Gastrocnemius medialis (tissue), 4 donors: ENCODE data around the gene KHDRBS1. TPM values are rescaled to one million over a fixed set of nuclear protein-coding genes. Genes with fewer than 3 reads are reported as not detected.
"Not testable (repeated sequence)": the region's sequence is repeated elsewhere in the genome, so short reads cannot be mapped to it uniquely, and the experiment has no call there.

Experiments used
- ATAC-seq, 2 donors: fragments of 150-250 bp; one replicate each; pipeline ENCODE4 v1.9.1; 2016
- DNase-seq, 2 donors: peaks; one replicate each; pipeline ENCODE4 v3.0.0-alpha.2; 2019
- H3K27ac ChIP-seq, 4 donors: fragments of 200-600 bp; sonication (generic); 1 replicate in 1 of 4; 2 replicates in 3 of 4; pipeline ENCODE4 v1.5.1; 2016 to 2018; ENCODE audit warnings: mild to moderate bottlenecking in 2 of 4, moderate library complexity in 1 of 4
- H3K27me3 ChIP-seq, 3 donors: fragments of 200-600 bp; sonication (generic) in 2 of 3; 1 replicate in 1 of 3; 2 replicates in 2 of 3; pipeline versions ENCODE4 v1.5.1 to v1.6.0; 2016 to 2019; ENCODE audit warnings: mild to moderate bottlenecking in 1 of 3, moderate library complexity in 1 of 3
- H3K36me3 ChIP-seq, 2 donors: fragments of 200-600 bp; sonication (generic) in 1 of 2; one replicate each; pipeline ENCODE4 v1.5.1; 2017 to 2018
- H3K4me1 ChIP-seq, 2 donors: fragments of 200-600 bp; sonication (generic) in 1 of 2; one replicate each; pipeline ENCODE4 v1.5.1; 2016 to 2017; ENCODE audit warnings: mild to moderate bottlenecking in 2 of 2
- H3K4me3 ChIP-seq, 4 donors: fragments of 200-600 bp; sonication (generic) in 3 of 4; 1 replicate in 1 of 4; 2 replicates in 3 of 4; pipeline ENCODE4 v1.5.1; 2016 to 2019; ENCODE audit warnings: mild to moderate bottlenecking in 2 of 4
- H3K9me3 ChIP-seq, 3 donors: fragments of 200-600 bp; sonication (generic) in 2 of 3; 1 replicate in 1 of 3; 2 replicates in 2 of 3; pipeline ENCODE4 v1.5.1; 2016 to 2019
- POLR2A ChIP-seq, 2 donors: fragments of 450-650 bp; IDR thresholded peaks; one replicate each; pipeline ENCODE4 v1.6.1; 2017; ENCODE audit warnings: antibody characterized with exemption in 2 of 2, mild to moderate bottlenecking in 2 of 2, moderate library complexity in 2 of 2
- in situ Hi-C, 4 donors: fragments of 200-750 bp; cut with MboI; loops; one replicate each; pipeline versions ENCODE4 v1.15.0 to v1.8.0; 2017; ENCODE audit warnings: low sequenced_read_pairs in 4 of 4
- intact Hi-C: fragments of 100-400 bp; cut with DNase I; formaldehyde crosslinking; loops from one replicate; pipeline ENCODE4 v1.15.1; 2023; ENCODE audit warnings: low total_unique reads
- total RNA-seq, 4 donors: library from RNA; depleted of rRNA; stranded (reverse); fragments of >200 nt; gene quantifications; one replicate each; pipeline versions ENCODE4 v1.1.0 to v1.2.3, GENCODE V29; 2016
- TF ChIP-seq, protein P1 (sequence below), 5 experiments: fragments of 450-650 bp in 3 of 5; fragments of 200-600 bp in 2 of 5; sonication (generic) in 2 of 5; IDR thresholded peaks in 4 of 5; conservative IDR thresholded peaks in 1 of 5; 1 replicate in 4 of 5; 2 replicates in 1 of 5; pipeline ENCODE4 v1.5.1; 2016 to 2019; ENCODE audit warnings: antibody characterized with exemption in 5 of 5, mild to moderate bottlenecking in 3 of 5, moderate library complexity in 3 of 5

Gene KHDRBS1
- total RNA-seq, 4 donors from 2014 or later = 19.9 to 50.3 (median 34.6) TPM

GRCh38 chr1:32014948-32015273, 1.2 kb downstream of the KHDRBS1 start:
- no peak for DNase-seq
- no peak for ATAC-seq
- intact Hi-C loops (loop anchor here (2.0 kb wide), 1 partner anchor 94 kb away; the partner anchor contains the start of gene KPNA6), in situ Hi-C loops (no loop called here)
- Histone ChIP-seq H3K4me3 (peak overlapping the region; percentile 84 to 96 (median 90)), H3K4me1 (peaks cover 31 to 44% of the 10 kb centered on the region in 2 donors), H3K27me3 (no peaks in the 10 kb centered on the region), H3K36me3 (no peaks in the 10 kb centered on the region), H3K9me3 (no peaks in the 10 kb centered on the region), H3K27ac (peak overlapping the region; percentile 96 to 99 (median 98))
- TF ChIP-seq, protein P1, sequence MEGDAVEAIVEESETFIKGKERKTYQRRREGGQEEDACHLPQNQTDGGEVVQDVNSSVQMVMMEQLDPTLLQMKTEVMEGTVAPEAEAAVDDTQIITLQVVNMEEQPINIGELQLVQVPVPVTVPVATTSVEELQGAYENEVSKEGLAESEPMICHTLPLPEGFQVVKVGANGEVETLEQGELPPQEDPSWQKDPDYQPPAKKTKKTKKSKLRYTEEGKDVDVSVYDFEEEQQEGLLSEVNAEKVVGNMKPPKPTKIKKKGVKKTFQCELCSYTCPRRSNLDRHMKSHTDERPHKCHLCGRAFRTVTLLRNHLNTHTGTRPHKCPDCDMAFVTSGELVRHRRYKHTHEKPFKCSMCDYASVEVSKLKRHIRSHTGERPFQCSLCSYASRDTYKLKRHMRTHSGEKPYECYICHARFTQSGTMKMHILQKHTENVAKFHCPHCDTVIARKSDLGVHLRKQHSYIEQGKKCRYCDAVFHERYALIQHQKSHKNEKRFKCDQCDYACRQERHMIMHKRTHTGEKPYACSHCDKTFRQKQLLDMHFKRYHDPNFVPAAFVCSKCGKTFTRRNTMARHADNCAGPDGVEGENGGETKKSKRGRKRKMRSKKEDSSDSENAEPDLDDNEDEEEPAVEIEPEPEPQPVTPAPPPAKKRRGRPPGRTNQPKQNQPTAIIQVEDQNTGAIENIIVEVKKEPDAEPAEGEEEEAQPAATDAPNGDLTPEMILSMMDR (IDR thresholded peaks at IDR 0.05 in 4 of 5, conservative IDR thresholded peaks at IDR 0.05 in 1 of 5) = no peak
- TF ChIP-seq POLR2A (IDR thresholded peaks at IDR 0.05) = no peak

DNA sequence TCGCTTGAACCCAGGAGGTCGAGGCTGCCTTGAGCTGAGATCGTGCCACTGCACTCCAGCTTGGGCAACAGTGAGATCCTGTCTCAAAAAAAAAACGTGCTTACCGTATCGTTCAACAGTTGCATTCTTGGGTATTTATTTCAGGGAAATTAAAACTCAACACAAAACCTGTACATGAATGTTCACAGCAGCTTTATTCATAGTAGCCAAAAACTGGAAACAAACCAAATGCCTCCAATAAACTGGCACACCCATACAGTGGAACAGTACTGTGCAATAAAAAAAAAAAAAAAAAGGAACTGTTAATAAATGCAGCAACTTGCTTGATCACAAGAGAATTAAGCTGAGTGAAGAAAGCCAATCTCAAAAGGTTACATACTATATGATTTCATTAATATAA, 6.7 kb downstream of the KHDRBS1 start:
- ATAC-seq = no peak
- intact Hi-C loops = no loop called here
- in situ Hi-C loops = no loop called here

DNA sequence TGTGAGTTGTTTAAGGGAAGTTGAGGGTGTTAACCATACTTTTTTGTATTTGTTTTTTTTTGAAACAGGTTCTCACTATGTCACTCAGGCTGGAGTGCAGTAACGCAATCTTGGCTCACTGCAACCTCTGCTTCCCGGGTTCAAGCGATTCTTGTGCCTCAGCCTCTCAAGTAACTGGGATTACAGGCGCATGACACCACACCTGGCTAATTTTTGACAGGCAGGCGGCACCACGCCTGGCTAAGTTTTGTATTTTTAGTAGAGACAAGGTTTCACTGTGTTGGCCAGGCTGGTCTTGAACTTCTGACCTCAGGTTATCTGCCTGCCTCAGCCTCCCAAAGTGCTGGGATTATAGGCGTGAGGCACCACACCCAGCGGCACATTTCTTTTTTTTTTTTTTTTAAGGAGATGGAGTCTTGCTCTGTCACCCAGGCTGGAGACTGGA, 7.9 kb downstream of the KHDRBS1 start:
- intact Hi-C loops, H3K4me3 ChIP-seq, in situ Hi-C loops, H3K36me3 ChIP-seq, H3K27ac ChIP-seq, H3K9me3 ChIP-seq, ATAC-seq, DNase-seq, H3K27me3 ChIP-seq: not testable (repeated sequence)
- peaks cover 44 to 49% of the 10 kb centered on the region in 2 donors for H3K4me1 ChIP-seq

More for the DNA sequence above, 6.7 kb downstream of the KHDRBS1 start:
- Histone ChIP-seq H3K36me3 (peaks cover 0 to 4% of the 10 kb centered on the region in 2 donors), H3K4me3 (peak overlapping the region in 1 of 4 donors; percentile 14), H3K27ac (peak overlapping the region in 2 of 4 donors; percentile 4 to 17), H3K9me3 (no peaks in the 10 kb centered on the region), H3K4me1 (peaks cover 57 to 60% of the 10 kb centered on the region in 2 donors), H3K27me3 (no peaks in the 10 kb centered on the region)
- TF ChIP-seq POLR2A (IDR thresholded peaks at IDR 0.05) = no peak
- TF ChIP-seq, protein P1 (IDR thresholded peaks at IDR 0.05 in 4 of 5, conservative IDR thresholded peaks at IDR 0.05 in 1 of 5) = no peak
- DNase-seq = no peak

GRCh38 chr1:32023351-32023750, 9.7 kb downstream of the KHDRBS1 start:
- no peaks in the 10 kb centered on the region for H3K9me3 ChIP-seq
- intact Hi-C loops = no loop called here
- TF ChIP-seq, protein P1 (IDR thresholded peaks at IDR 0.05 in 4 of 5, conservative IDR thresholded peaks at IDR 0.05 in 1 of 5) = no peak
- no peak for TF ChIP-seq POLR2A (IDR thresholded peaks at IDR 0.05)
- no peak overlapping the region for H3K4me3 ChIP-seq
- peaks cover 36 to 43% of the 10 kb centered on the region in 2 donors for H3K4me1 ChIP-seq
- no peaks in the 10 kb centered on the region for H3K27me3 ChIP-seq
- in situ Hi-C loops = no loop called here
- peaks cover 0 to 4% of the 10 kb centered on the region in 2 donors for H3K36me3 ChIP-seq
- ATAC-seq (no peak), DNase-seq (no peak)
- H3K27ac ChIP-seq = peak overlapping the region in 1 of 4 donors; percentile 4

GRCh38 chr1:32025515-32025914, 11.8 kb downstream of the KHDRBS1 start:
- TF ChIP-seq, protein P1 (IDR thresholded peaks at IDR 0.05 in 4 of 5, conservative IDR thresholded peaks at IDR 0.05 in 1 of 5) = no peak
- TF ChIP-seq POLR2A (IDR thresholded peaks at IDR 0.05) = no peak
- Histone ChIP-seq H3K36me3 (peaks cover 0 to 4% of the 10 kb centered on the region in 2 donors), H3K9me3 (no peaks in the 10 kb centered on the region), H3K4me1 (peaks cover 14 to 37% of the 10 kb centered on the region in 2 donors), H3K27ac (no peak overlapping the region), H3K4me3 (no peak overlapping the region), H3K27me3 (no peaks in the 10 kb centered on the region)
- DNase-seq (no peak), ATAC-seq (no peak)
- in situ Hi-C loops (no loop called here), intact Hi-C loops (no loop called here)
